HepG2 (cell line): Measurements from ENCODE around the gene KIF2C. TPM values are rescaled to one million over a fixed set of nuclear protein-coding genes. Genes with fewer than 3 reads are reported as not detected.

ENCODE experiments used
- HIVEP1 ChIP-seq: sonication (generic); formaldehyde crosslinking; IDR thresholded peaks from 2 replicates; pipeline ENCODE4 v1.4.0; 2020; ENCODE audit warnings: mild to moderate bottlenecking, missing genetic modification reagents
- KDM6A ChIP-seq: IDR thresholded peaks from 2 replicates; pipeline ENCODE4 v1.6.1; 2016; ENCODE audit warnings: low read depth
- NFAT5 ChIP-seq: sonication (generic); formaldehyde crosslinking; IDR thresholded peaks from 2 replicates; pipeline ENCODE4 v1.4.0; 2020; ENCODE audit warnings: missing genetic modification reagents
- PBX3 ChIP-seq: sonication (generic); formaldehyde crosslinking; IDR thresholded peaks from 2 replicates; pipeline ENCODE4 v1.8.1; 2023; ENCODE audit warnings: missing genetic modification reagents, inconsistent platforms, borderline replicate concordance
- SIX4 ChIP-seq: sonication (generic); formaldehyde crosslinking; IDR thresholded peaks from 2 replicates; pipeline ENCODE4 v1.4.0; 2020; ENCODE audit warnings: missing genetic modification reagents
- SMAD3 ChIP-seq: sonication (generic); formaldehyde crosslinking; IDR thresholded peaks from 2 replicates; pipeline ENCODE4 v1.4.0; 2020; ENCODE audit warnings: missing genetic modification reagents
- TSC22D2 ChIP-seq: sonication (generic); formaldehyde crosslinking; IDR thresholded peaks from 2 replicates; pipeline ENCODE4 v1.5.1; 2020; ENCODE audit warnings: missing genetic modification reagents, mild to moderate bottlenecking, borderline replicate concordance
- ZFP82 ChIP-seq: sonication (generic); formaldehyde crosslinking; IDR thresholded peaks from 2 replicates; pipeline ENCODE4 v1.5.1; 2020; ENCODE audit warnings: mild to moderate bottlenecking, missing genetic modification reagents, borderline replicate concordance
- ZNF33A ChIP-seq: sonication (generic); formaldehyde crosslinking; IDR thresholded peaks from 2 replicates; pipeline ENCODE4 v1.5.1; 2020; ENCODE audit warnings: missing genetic modification reagents, mild to moderate bottlenecking, moderate library complexity, borderline replicate concordance
- ZNF777 ChIP-seq: sonication (generic); formaldehyde crosslinking; IDR thresholded peaks from 2 replicates; pipeline ENCODE4 v1.4.0; 2020; ENCODE audit warnings: missing genetic modification reagents
- ZNF883 ChIP-seq: sonication (generic); formaldehyde crosslinking; IDR thresholded peaks from 2 replicates; pipeline ENCODE4 v1.5.1; 2020; ENCODE audit warnings: mild to moderate bottlenecking, missing genetic modification reagents; ENCODE audit errors: not compliant biosample characterization
- polyA plus RNA-seq, 8 experiments: library from polyadenylated mRNA; depleted of rRNA in 3 of 8; stranded (reverse) in 7 of 8; unstranded in 1 of 8; fragments of >200 nt; fragmentation: Illumina TruSeq in 4 of 8; extraction: Trizol in 4 of 8; gene quantifications; 2 replicates each; pipeline versions ENCODE4 v1.2.1 to v1.2.3, GENCODE V29; 2011 to 2016; ENCODE audit warnings: low read depth in 4 of 8, missing spikeins in 1 of 8, mixed read lengths in 1 of 8; ENCODE audit not compliant: insufficient read depth in 1 of 8
- total RNA-seq, 5 experiments: library from RNA; depleted of rRNA; stranded (reverse); fragments of >200 nt; fragmentation: Illumina TruSeq; extraction: Trizol; gene quantifications; 2 replicates each; pipeline ENCODE4 v1.2.3, GENCODE V29; 2016; ENCODE audit warnings: low read depth in 1 of 5
- TF ChIP-seq, protein P1 (sequence below): sonication (generic); formaldehyde crosslinking; IDR thresholded peaks from 2 replicates; pipeline ENCODE4 v1.4.0; 2020; ENCODE audit warnings: mild to moderate bottlenecking, missing genetic modification reagents
- TF ChIP-seq, protein P2 (sequence below): sonication (generic); formaldehyde crosslinking; IDR thresholded peaks from 2 replicates; pipeline ENCODE4 v1.4.0; 2020; ENCODE audit warnings: missing genetic modification reagents
- TF ChIP-seq, protein P3 (sequence below): sonication (generic); formaldehyde crosslinking; IDR thresholded peaks from 2 replicates; pipeline ENCODE4 v1.5.0; 2020; ENCODE audit warnings: missing genetic modification reagents, mild to moderate bottlenecking, borderline replicate concordance

Gene KIF2C
- total and polyA plus RNA-seq, 2 of the 13 experiments (the other 11 are each of a cell fraction or from before 2014, with no cell fraction given): 29.7 to 53.7 TPM

GRCh38 chr1:44799770-44800584 is 60.3 kb downstream of the KIF2C start, which contains the start of gene PLK3 (continued):
- peak; percentile 86 for TF ChIP-seq ZNF883 (CRISPR knock-in tag)
- no peak for TF ChIP-seq NFAT5 (CRISPR knock-in tag)
- TF ChIP-seq, protein P1, sequence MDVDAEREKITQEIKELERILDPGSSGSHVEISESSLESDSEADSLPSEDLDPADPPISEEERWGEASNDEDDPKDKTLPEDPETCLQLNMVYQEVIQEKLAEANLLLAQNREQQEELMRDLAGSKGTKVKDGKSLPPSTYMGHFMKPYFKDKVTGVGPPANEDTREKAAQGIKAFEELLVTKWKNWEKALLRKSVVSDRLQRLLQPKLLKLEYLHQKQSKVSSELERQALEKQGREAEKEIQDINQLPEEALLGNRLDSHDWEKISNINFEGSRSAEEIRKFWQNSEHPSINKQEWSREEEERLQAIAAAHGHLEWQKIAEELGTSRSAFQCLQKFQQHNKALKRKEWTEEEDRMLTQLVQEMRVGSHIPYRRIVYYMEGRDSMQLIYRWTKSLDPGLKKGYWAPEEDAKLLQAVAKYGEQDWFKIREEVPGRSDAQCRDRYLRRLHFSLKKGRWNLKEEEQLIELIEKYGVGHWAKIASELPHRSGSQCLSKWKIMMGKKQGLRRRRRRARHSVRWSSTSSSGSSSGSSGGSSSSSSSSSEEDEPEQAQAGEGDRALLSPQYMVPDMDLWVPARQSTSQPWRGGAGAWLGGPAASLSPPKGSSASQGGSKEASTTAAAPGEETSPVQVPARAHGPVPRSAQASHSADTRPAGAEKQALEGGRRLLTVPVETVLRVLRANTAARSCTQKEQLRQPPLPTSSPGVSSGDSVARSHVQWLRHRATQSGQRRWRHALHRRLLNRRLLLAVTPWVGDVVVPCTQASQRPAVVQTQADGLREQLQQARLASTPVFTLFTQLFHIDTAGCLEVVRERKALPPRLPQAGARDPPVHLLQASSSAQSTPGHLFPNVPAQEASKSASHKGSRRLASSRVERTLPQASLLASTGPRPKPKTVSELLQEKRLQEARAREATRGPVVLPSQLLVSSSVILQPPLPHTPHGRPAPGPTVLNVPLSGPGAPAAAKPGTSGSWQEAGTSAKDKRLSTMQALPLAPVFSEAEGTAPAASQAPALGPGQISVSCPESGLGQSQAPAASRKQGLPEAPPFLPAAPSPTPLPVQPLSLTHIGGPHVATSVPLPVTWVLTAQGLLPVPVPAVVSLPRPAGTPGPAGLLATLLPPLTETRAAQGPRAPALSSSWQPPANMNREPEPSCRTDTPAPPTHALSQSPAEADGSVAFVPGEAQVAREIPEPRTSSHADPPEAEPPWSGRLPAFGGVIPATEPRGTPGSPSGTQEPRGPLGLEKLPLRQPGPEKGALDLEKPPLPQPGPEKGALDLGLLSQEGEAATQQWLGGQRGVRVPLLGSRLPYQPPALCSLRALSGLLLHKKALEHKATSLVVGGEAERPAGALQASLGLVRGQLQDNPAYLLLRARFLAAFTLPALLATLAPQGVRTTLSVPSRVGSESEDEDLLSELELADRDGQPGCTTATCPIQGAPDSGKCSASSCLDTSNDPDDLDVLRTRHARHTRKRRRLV (CRISPR knock-in tag): peak; percentile 98
- 0 out of 2 replicates have a peak, but pooled peaks have one; percentile 32 for TF ChIP-seq SMAD3 (CRISPR knock-in tag)
- TF ChIP-seq ZNF33A: peak; percentile 92
- TF ChIP-seq ZFP82 (CRISPR knock-in tag): peak; percentile 84; the same call in 1 of the 2 replicates
- TF ChIP-seq, protein P2, sequence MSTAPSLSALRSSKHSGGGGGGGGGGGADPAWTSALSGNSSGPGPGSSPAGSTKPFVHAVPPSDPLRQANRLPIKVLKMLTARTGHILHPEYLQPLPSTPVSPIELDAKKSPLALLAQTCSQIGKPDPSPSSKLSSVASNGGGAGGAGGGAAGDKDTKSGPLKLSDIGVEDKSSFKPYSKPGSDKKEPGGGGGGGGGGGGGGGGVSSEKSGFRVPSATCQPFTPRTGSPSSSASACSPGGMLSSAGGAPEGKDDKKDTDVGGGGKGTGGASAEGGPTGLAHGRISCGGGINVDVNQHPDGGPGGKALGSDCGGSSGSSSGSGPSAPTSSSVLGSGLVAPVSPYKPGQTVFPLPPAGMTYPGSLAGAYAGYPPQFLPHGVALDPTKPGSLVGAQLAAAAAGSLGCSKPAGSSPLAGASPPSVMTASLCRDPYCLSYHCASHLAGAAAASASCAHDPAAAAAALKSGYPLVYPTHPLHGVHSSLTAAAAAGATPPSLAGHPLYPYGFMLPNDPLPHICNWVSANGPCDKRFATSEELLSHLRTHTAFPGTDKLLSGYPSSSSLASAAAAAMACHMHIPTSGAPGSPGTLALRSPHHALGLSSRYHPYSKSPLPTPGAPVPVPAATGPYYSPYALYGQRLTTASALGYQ: no peak; the same call in 1 of the 2 replicates
- TF ChIP-seq SIX4 (CRISPR knock-in tag): peak; percentile 89
- no peak for TF ChIP-seq TSC22D2 (CRISPR knock-in tag)
- TF ChIP-seq KDM6A: peak; percentile 40
- no peak for TF ChIP-seq PBX3 (CRISPR knock-in tag)
- TF ChIP-seq HIVEP1 (CRISPR knock-in tag): peak; percentile 77
- TF ChIP-seq, protein P3, sequence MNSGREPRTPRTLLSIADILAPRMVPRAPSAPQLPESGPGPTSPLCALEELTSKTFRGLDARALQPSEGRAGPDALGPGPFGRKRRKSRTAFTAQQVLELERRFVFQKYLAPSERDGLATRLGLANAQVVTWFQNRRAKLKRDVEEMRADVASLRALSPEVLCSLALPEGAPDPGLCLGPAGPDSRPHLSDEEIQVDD (CRISPR knock-in tag): no peak
- TF ChIP-seq ZNF777 (CRISPR knock-in tag): no peak; the same call in 1 of the 2 replicates
